NCI-H82 treated with DMSO at 0.1 percent for 48 hours (cell line): ENCODE results near the gene WDR33.
A peak's percentile ranks its signal among the peaks of the same experiment; 100 is the strongest.

Source experiments
- DNase-seq: peaks from one replicate; lab custom pipeline; 2025; ENCODE audit not compliant: unreplicated experiment; lab: John Stamatoyannopoulos, UW

WDR33 gene

GRCh38 chr2:127721978-127722355 lies 89.0 kb downstream of the WDR33 start:
- DNase-seq = no peak

- no peak for DNase-seq
Measured at GRCh38 chr2:127721311-127721977, 89.5 kb downstream of the WDR33 start.

DNA sequence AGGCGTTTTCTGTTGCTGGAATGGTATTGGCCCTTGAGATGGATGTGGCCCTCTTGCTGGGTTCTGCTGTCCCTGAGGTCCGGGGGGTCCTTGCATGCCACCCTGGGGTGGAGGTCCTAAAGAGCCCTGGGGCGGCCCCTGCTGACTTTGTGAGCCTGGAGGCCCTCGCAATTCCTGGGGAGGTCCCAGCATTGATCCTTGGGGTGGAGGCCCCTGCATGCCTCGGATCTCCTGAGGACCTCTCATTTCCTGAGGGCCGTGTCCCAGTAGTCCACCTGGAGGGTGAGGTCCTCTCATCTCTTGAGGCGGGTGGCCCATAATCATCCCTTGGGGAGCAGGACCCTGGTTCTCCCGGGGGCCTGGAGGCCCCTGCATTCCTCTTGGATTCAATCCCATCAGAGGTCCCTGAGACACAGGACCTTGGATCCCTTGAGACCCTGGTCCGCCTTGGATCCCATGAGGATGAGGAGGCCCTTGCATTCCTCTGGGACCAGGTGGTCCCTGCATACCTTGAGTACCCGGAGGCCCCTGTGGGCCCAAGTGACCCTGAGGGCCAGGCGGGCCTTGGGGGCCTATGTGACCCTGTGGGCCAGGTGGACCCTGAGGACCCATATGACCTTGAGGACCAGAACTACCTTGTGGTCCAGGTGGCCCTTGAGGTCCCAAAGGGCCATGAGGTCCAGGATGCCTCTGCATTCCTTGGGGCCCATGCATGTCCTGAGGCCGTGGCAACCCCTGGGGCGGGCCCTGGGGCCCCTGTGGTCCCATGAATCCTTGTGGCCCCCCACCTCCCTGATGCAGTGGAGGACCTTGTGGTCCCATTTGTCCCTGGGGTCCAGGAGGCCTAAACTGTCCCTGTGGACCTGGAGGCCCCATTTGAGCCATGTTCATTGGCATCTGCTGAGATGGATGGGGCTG lies 91.4 kb downstream of the WDR33 start:
- no peak for DNase-seq

GRCh38 chr2:127718271-127718670 lies 92.7 kb downstream of the WDR33 start:
- no peak for DNase-seq

- no peak for DNase-seq
Measured at GRCh38 chr2:127715778-127716449, 95.1 kb downstream of the WDR33 start.

DNA sequence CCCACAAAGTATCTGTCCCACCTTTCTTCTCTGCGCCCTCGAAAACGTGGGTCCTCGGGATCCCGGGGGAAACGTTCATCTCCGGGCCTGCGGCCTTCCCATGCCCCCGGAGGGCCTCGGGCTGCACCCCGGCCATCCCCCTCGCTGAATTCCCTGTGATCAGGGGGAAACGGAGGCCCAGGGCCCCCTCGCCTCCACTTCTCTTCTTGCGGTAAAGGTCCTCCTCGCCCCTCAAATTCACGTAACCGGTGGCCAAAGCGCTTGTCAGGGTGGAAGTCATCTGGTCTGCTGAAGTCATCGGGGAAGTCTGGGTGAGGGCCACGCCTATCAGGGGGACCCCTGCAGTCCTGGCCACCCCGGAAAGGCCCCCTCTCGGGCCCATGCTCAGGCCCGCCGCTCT lies 97.4 kb downstream of the WDR33 start:
- DNase-seq = no peak

DNA sequence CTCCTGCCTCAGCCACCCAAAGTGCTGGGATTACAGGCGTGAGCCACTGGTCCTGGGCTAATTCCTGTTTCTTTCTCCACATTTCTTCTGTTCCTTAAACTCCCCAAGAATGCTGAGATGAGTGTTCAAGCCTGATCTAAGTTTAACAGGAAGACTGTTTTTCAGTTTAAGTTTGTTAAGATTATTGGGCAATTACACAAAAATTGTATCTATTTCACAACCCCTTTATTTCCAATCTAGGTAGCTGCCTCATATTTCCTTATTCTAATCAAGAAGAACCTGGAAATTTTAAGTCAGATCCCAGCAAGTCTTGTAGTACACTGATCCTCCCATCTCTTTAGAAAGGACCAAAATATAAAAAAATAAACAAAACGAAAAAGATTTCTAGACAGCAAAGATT lies 98.0 kb downstream of the WDR33 start:
- DNase-seq = no peak

GRCh38 chr2:127709336-127709735 lies 101.6 kb downstream of the WDR33 start:
- DNase-seq = no peak

- no peak for DNase-seq
Measured at GRCh38 chr2:127707890-127708648, 102.9 kb downstream of the WDR33 start.

GRCh38 chr2:127706215-127706990 lies 104.6 kb downstream of the WDR33 start:
- DNase-seq = no peak

DNA sequence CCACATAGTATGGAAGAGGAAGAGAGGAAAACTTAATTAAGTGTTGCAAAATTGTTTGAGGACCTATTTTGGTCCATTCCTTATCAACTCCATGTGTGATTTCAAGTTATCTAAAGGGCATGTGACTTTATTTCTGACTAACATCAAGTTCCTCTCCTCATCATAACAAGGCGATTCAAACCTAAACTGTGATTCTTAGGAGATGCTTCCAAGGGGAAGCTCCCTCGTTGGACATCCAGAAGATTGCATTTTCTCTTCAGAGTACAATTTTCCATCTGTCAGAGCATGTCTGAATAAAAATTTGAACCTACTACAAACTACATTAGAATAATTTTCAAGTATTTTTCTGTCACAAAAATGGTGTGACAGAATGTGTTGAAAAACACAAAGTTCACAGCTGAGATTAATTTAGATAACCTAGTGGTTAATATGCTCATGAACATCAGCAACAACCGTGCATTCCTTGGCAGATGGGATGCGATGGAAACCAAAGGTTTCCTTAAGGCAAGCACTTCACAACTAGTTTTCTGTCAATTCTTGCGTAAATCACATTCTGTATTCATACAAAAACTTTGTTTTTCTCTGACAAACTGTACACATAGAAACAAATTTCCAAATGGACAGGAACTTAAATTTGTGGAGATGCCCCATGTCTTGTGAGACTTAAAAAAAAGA lies 105.4 kb downstream of the WDR33 start:
- DNase-seq = no peak

DNA sequence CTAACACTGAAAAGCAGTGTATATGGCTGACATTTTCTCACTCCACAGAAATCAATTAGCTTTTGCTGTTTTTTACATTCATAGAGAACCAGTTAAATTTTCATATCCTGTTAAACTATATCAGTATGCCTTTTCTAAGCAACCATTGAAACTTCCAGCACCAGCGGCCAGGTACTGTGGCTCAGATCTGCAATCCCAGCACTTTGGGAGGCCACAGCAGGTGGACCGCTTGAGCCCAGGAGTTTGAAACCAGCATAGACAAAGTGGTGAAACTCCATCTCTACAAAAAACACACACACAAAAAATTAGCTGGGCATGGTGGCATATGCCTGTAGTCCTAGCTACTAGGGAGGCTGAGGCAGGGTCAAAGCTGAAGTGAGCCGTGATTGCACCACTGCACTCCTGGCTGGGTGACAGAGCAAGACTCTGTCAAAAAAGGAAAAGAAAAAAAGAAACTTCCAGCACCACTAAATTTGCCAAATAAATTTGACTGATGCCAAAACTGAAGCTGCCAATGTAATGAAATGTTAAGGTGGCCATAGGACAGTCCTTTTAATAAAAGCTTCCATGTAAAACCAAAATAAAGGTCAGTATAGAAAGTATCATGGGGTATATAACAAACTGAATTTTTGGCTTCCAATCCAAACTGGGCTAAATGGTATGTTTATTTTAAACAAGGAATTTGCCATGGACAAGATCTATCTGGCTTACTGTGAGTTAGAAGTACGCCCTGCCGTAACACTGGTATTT lies 106.2 kb downstream of the WDR33 start:
- DNase-seq = no peak

GRCh38 chr2:127703282-127703681 lies 107.7 kb downstream of the WDR33 start:
- DNase-seq = no peak

DNA sequence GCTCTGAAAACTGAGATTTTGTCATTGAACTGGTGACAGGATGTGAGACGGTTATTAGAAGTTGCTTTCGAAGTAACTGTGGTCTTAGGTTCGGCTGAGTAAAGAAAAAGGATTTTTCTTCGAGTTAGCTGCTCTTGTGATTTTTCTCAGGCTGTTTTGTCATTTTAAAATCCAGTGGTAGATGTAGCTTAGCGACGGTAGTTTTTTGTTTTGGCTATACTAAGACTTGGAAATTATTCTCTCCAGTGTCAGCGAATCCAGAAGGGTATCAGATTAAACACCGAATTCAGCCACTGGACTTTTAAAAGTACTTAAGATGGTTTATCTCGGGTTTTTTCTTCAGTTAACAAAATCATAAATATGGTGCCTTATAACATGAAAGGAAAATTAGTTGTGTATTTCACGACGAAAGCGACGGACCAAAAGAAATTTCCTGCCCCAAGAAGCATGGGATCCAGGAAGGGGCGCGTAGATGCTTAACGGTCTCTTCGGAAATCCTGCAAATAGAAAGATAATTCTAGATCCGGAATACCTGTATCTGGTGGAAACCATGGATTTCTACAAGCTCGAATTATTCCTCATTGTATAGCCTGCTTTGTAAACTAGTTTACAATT lies 108.5 kb downstream of the WDR33 start:
- no peak for DNase-seq

- peak; percentile 59 for DNase-seq
Measured at GRCh38 chr2:127701651-127702394, 109.1 kb downstream of the WDR33 start.

DNA sequence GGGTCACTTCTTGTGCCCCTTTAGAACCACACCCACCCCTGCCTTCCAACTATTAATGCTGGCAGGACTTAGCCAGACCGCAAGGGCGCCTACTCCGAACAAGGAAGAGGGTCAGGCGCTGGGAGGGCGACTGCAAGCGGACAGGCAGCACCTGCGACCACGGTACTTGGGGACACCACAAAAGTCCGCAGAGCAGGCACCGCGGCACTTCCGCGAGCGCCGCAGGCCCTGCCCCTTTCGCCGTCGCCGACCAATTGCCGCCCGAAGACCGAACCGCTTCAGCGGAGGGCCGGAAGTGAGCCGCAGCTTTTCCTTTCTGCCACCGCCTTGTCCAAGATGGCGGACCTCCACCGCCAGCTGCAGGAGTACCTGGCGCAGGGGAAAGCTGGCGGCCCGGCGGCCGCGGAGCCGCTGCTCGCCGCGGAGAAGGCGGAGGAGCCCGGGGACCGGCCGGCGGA lies 109.7 kb downstream of the WDR33 start, which contains the start of gene SFT2D3:
TSS of gene SFT2D3 (plus strand) at position 305 of the 458 bp plus-strand sequence. CDS start at position 337, 32 bp downstream.
- peak; percentile 81 for DNase-seq

GRCh38 chr2:127700527-127701192 lies 110.3 kb downstream of the WDR33 start:
- no peak for DNase-seq
